DMS153 treated with DMSO at 0.1 percent for 48 hours (cell line): ENCODE measurements around the gene NFKB1.
"Not testable (repeated sequence)": the region's sequence is repeated elsewhere in the genome, so short reads cannot be mapped to it uniquely, and the experiment has no call there.

ENCODE experiments used
- DNase-seq: peaks from one replicate; lab custom pipeline; 2025; ENCODE audit not compliant: unreplicated experiment; lab: John Stamatoyannopoulos, UW

Gene NFKB1, protein sequence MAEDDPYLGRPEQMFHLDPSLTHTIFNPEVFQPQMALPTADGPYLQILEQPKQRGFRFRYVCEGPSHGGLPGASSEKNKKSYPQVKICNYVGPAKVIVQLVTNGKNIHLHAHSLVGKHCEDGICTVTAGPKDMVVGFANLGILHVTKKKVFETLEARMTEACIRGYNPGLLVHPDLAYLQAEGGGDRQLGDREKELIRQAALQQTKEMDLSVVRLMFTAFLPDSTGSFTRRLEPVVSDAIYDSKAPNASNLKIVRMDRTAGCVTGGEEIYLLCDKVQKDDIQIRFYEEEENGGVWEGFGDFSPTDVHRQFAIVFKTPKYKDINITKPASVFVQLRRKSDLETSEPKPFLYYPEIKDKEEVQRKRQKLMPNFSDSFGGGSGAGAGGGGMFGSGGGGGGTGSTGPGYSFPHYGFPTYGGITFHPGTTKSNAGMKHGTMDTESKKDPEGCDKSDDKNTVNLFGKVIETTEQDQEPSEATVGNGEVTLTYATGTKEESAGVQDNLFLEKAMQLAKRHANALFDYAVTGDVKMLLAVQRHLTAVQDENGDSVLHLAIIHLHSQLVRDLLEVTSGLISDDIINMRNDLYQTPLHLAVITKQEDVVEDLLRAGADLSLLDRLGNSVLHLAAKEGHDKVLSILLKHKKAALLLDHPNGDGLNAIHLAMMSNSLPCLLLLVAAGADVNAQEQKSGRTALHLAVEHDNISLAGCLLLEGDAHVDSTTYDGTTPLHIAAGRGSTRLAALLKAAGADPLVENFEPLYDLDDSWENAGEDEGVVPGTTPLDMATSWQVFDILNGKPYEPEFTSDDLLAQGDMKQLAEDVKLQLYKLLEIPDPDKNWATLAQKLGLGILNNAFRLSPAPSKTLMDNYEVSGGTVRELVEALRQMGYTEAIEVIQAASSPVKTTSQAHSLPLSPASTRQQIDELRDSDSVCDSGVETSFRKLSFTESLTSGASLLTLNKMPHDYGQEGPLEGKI

DNA sequence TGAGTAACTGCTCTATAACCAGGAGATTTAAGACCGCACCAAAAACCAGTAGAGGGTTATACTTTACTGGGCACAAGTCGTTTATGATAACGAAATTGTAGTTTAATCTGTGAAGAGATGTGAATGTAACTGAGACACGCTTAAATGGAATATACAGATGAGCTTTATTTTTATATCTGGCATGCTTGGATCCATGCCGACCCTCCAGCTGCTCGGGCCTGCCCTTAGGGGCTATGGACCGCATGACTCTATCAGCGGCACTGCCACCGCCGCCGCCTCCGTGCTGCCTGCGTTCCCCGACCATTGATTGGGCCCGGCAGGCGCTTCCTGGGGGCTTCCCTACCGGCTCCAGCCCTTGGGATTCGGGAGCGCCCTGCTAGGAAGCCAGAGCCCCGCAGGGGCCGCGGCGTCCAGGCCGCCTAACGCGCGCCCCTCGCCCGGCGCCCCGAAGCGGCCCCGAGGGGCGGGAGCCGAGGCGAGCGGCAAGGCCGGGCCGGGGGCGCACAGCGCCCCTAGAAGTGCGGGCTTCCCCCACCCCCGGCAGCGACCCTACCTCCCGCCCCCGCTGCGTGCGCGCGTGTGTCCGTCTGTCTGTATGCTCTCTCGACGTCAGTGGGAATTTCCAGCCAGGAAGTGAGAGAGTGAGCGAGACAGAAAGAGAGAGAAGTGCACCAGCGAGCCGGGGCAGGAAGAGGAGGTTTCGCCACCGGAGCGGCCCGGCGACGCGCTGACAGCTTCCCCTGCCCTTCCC, at the start of gene NFKB1:
Gene NFKB1 (plus strand): TSS at position 664 of the 751 bp plus-strand sequence. CDS start 24,160 bp downstream, outside the sequence.
- DNase-seq, result no peak

DNA sequence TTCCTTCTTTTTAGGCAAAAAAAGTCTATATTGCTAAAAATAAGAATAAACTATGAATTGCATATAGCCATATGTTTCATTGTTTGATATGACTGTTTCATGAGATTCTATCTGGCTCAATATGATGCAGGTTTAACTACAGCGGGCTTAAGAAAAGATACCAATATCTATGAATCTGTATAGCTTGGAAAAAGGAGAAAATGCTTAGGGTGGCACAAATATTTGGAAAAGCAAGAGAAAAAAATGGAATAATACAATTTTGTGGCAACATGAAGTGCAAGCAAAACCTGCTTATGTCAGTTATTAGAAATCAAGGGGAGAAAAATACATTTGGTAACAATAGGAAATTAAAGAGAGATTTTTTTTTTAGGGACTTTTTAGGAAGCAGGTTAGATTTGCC, 48.3 kb upstream of the NFKB1 start:
- DNase-seq, result no peak

DNA sequence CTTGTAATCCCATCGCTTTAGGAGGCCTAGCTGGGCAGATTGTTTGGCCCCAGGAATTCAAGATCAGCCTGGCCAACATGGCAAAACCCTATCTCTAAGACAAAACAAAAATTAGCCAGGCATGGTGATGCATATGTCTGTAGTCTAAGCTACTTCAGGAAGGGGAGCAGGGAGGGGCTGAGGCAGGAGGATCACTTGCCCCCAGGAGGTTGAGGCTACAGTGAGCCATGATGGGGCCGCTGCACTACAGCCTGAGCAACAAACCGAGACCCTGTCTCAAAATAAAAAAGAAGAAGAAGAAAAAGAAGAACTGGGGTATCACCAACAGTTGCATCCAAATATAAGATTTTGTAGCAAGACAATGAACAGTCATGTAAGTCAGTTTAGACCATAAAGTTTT, 47.3 kb upstream of the NFKB1 start:
- DNase-seq, result no peak

DNA sequence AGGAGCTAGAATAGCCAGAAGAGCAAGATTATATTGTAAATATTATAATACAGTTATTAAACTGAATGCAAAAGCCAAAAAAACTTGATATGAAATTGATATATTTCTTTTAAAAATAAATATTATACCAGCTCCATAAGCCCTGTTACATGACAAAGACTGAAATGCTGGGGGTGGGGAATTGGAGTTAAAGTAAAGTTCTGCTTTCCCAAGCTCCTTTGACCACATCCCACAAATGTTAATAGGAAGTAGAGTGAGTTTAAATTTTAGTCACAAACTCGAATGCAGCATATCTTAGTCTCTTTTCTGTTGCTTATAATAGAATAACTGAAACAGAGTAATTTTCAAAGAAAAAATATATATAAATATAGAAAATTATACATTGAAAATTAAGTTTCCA, 46.9 kb upstream of the NFKB1 start:
- no peak for DNase-seq

DNA sequence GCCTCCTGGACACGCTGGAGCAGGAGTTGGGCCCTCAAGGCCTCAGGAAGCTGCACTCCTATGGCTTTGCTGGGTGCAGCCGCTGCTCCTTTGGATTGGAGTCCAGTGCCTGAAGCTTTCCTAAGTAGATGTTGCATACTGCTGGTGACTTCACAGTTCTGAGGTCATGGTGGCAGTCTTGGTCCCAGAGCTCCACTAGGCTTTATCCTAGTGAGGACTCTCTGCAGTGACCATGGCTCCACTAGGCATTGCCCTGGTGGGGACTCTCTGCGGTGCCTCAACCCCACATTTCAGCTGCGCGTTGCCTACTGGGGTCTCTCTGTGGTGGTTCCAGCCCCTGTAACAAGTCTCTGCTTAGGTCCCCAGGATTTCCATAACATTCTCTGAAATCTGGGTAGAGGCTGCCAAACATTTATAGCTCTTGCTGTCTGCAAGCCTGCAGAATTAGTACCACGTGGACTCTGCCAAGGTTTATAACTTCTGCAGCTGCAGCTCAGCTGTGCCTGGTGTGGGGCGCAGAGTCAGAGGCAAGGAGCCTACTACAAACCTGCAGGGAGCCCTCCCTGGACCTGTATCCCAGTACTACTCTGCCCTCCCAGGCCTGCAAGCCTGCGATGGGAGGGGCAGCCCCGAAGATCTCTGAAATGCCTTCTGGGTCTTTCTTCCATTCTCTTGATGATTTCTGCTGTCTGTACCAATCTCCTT, 46.0 kb upstream of the NFKB1 start:
- no peak for DNase-seq

DNA sequence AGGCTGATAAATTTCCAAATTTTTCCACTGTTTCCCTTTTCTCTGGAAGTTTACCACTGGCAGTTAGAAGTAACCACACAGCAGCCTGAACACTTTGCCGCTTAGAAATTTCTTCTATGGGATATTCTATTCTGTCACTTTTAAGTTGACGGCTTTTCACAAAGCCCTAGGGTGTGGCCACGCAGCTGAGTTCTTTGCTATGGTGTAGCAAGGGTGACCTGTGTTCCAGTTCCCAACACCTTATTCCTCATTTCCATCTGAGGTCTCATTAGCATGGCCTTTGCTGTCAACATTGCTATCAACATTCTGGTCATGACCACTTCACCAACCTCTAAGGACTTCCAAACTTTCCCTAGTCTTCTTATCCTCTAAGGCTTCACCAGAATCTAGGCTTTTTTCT, 45.4 kb upstream of the NFKB1 start:
- no peak for DNase-seq

DNA sequence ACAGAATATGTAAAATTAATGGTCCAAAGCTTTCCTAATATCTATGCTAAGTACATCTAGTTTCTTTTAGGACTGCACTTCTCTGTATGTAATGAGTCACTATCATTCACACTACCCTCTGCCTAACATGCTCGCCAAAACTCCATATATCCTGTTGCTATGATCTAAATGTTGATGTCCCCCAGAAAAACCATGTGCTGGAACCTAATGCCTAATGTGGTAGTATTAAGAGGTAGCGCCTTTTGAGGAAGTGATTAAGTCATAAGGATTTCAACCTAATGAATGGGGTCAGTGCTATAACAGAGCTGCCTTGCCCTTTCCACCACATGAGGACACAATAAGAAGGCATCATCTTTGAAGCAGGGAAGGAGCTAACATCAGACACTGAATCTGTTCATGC, 34.9 kb upstream of the NFKB1 start:
- no peak for DNase-seq

DNA sequence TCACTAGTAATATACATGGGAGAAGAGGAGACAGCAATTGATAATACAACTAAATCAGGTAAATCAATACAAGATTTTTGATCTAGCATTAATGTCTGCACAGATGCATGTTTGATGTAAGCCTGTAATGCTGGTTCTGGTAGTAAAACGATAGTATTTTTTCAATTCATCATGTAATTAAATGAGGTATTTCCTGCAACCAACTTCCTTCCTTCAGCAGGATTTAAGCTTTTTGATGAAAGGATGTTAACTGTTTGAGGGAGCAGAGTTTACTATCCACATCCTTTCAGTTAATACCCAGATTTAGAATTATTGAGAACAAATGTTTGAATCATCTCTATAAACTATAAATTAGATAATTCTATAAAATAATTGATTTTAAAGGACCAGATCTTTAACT, 31.4 kb upstream of the NFKB1 start:
- DNase-seq, result no peak

DNA sequence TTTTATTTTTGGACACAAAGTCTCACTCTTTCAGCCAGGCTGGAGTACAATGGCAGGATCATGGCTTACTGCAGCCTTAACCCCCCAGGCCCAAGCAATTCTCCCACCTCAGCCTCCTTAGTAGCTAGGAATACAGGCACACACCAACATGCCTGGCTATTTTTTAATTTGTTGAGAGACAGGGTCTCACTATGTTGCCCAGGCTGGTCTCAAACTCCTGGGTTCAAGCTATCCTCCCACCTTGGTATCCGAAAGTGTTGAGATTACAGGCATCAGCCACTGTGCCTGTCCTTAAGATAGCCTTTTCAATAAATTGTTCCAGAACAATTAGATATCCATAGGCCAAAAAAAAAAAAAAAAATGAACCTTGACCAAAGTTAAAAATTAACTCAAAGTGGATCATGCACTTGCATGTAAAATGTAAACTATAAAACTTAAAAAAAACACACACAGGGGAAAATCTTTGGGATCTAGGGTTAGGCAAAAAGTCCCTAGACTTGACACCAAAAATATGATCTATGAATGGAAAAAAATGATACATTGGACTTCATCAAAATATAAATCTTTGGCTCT, 28.6 kb upstream of the NFKB1 start:
- DNase-seq, result no peak

DNA sequence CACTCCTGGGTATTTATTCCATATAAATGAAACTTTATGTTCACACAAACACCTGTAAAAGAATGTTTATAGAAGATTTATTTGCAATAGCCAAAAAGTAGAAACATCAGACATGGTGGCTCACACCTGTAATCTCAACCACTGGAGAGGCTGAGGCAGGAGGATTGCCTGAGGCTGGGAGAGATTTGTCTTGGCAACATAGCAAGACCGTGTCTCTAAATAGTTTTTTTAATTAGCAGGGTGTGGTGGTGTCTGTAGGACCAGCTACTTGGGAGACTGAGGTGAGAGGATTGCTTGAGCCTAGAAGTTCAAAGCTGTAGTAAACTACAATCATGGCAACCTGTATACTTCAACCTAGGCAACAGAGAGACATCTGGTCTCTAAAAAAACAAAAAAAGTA, 27.7 kb upstream of the NFKB1 start:
- DNase-seq, result no peak

DNA sequence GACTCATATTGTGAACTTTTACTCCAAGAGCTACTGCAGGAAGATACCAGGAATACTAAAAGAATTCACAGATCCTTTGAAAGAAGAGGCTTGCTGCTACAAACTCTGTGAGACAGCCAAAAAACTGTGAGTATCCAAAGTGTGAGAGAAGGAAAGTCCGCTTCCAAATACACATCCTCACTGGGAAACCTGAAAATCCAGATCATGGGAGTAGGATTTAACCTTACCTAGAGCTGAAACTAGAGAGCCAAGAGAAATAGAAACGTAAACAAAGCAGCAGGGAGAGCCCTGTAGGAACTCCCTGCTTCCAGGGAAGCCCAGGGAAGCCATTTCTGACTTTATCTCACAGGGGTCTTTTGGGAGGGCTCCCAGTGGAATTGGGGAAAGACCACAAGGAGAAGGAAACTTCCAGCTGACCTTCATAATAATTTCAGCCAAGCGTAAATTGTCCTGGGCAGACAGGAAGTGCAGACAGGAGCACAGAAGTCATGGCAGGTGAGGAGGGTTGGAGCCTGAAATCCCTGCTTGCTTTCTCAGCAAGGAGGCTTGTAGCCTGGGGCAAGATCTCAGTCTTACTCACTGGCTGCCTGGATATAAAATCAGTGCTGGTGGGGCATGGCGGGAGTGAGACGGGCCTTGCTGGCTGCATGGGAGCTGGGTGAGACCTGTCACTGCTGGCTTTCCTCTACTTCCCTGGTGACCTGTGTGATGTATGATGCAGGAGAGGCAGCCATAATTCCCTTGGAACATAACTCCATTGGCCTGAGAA, 26.2 kb upstream of the NFKB1 start:
- no peak for DNase-seq

DNA sequence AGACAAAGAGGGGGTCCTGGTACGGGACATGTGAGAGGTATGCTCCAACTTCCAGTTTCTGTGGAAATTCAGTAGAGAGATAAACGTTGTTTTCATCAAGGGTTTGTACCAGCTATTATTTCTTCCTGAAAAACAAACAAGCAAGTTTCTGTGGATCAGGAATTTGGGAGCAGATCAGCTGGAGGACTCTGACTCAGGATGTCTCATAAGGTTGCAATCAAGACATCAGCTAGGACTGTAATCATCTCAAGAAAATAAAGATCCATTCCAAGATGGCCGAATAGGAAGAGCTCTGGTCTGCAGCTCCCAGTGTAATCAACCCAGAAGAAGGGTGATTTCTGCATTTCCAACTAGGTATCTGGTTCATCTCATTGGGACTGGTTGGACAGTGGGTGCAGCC, 23.5 kb upstream of the NFKB1 start:
- DNase-seq, result no peak

DNA sequence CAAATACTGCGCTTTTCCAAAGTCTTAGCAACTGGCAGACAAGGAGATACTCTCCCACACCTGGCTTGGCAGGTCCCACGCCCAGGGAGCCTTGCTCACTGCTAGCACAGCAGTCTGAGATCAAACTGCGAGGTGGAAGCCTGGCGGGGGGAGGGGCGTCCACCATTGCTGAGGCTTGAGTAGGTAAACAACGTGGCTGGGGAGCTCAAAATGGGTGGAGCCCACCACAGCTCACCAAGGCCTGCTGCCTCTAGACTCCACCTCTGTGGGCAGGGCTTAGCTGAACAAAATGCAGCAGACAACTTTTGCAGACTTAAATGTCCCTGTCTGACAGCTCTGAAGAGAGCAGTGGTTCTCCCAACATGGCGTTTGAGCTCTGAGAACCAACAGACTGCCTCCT, 23.0 kb upstream of the NFKB1 start:
- DNase-seq, result no peak

DNA sequence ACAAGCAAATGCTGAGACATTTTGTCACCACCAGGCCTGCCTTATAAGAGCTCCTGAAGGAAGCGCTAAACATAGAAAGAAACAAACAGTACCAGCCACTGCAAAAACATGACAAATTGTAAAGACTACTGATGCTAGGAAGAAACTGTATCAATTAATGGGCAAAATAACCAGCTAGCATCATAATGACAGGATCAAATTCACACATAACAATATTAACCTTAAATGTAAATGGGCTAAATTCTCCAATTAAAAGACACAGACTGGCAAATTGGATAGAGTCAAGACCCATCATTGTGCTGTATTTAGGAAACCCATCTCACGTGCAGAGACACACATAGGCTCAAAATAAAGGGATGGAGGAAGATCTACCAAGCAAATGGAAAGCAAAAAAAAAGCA, 21.3 kb upstream of the NFKB1 start:
- not testable (repeated sequence) for DNase-seq

DNA sequence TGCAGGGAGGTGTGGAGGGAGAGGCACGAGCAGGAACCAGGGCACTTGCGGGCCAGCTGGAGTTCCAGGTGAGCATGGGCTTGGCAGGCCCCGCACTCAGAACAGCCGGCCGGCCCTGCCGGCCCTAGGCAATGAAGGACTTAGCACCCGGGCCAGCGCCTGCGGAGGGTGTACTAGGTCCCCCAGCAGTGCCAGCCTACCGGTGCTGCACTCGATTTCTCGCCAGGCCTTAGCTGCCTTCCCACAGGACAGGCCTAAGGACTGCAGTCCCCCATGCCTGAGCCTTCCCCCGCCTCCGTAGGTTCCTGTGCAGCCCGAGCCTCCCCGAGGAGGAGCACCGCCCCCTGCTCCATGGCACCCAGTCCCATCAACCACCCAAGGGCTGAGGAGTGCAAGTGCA, 18.0 kb upstream of the NFKB1 start:
- DNase-seq, result no peak

DNA sequence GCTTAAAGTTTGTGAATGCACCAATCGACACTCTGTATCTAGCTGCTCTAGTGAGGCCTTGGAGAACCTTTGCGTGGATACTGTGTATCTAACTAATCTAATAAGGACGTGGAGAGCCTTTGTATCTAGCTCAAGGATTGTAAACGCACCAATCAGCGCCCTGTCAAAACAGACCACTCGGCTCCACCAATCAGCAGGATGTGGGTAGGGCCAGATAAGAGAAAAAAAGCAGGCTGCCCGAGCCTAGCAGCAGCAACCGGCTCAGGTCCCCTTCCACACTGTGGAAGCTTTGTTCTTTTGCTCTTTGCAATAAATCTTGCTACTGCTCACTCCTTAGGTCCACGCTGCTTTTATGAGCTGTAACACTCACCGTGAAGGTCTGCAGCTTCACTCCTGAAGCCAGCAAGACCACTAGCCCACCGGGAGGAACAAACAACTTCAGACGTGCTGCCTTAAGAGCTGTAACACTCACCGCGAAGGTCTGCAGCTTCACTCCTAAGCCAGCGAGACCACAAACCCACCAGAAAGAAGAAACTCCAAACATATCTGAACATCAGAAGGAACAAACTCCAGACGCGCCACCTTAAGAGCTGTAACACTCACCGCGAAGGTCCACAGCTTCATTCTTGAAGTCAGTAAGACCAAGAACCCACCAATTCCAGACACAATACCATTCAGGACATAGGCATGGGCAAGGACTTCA, 17.0 kb upstream of the NFKB1 start:
- DNase-seq, result not testable (repeated sequence)

DNA sequence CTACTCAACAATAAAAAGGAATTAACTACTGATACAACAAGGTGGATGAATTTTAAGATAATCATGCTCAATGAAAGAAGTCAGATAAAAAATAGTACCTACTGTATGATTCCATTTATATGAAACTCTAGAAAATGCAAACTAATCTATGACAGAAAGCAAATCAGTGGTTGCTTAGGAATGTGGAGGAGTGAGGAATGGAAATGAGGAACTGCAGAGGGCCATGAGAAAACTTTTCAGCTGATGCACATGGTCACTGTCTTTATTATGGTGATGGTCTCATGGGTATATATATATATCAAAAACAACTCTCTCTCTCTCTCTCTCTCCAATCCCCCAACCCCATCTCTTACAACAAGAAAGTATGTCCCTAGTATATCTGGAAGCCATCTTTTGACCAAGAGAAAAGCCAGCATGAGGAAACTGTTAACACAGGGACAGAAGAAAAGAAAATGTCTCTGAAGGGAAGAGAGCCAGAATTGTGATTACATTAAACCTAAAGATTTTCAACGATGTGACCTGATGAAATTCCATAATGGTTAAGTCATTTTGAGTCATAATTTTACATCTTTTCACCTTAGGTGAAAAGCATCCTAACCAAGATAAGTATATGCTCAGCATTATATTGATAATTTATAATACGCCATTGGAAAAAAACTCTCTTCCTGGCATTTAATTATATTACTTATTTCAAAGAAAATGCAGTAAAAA, 8.5 kb upstream of the NFKB1 start:
- no peak for DNase-seq

DNA sequence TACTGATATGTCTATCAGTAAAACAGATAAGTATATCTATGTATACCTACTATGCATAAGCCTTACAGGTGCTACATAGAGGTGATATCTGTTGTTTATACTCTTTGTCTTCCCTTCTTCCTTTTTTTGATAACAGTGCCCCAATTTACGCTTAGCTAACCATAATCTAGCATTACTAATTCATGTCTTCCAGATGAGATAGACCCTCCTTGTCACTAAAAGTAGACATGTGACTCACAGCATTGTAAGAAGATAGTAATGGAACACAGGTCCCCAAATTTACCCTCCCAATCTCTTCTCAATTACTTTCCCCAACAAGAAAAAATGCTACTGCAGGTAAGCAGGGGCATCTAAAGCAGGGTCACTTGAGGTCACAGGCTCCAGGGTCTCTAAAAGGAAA, 7.9 kb upstream of the NFKB1 start:
- DNase-seq, result no peak
